Fibroblast of peridontal ligament (primary cell): Measurements from ENCODE around the gene CREB1.
A peak's percentile ranks its signal among the peaks of the same experiment; 100 is the strongest.
"Not testable (repeated sequence)": the region's sequence is repeated elsewhere in the genome, so short reads cannot be mapped to it uniquely, and the experiment has no call there.

Source experiments
- DNase-seq: peaks from one replicate; pipeline ENCODE4 v3.0.0-alpha.2; 2010; ENCODE audit errors: extremely low read depth

CREB1 gene

GRCh38 chr2:207617011-207617671 lies 87.4 kb downstream of the CREB1 start:
- peak; percentile 84 for DNase-seq

- DNase-seq, result no peak
These were observed 90.0 kb downstream of the CREB1 start for GRCh38 chr2:207619764-207620203.

GRCh38 chr2:207621501-207622039 lies 91.8 kb downstream of the CREB1 start:
- DNase-seq, result no peak

- DNase-seq, result peak; percentile 67
These were observed 94.6 kb downstream of the CREB1 start for GRCh38 chr2:207624185-207625013.

GRCh38 chr2:207625014-207625907 lies 95.5 kb downstream of the CREB1 start, which contains the start of gene METTL21A:
Gene METTL21A, minus strand, starts transcription at chr2:207625394. Its CDS starts 1,019 bp downstream, at chr2:207624375.
- peak; percentile 70 for DNase-seq

- no peak for DNase-seq
These were observed 99.8 kb downstream of the CREB1 start for GRCh38 chr2:207629553-207629952.

- no peak for DNase-seq
These were observed 100.7 kb downstream of the CREB1 start for GRCh38 chr2:207630491-207630890.

- DNase-seq, result peak; percentile 71
These were observed 103.1 kb downstream of the CREB1 start for GRCh38 chr2:207632575-207633493.

- no peak for DNase-seq
These were observed 103.9 kb downstream of the CREB1 start for GRCh38 chr2:207633686-207634085.

- DNase-seq, result no peak
These were observed 105.9 kb downstream of the CREB1 start for GRCh38 chr2:207635468-207636200.

GRCh38 chr2:207639288-207639687 lies 109.5 kb downstream of the CREB1 start:
- not testable (repeated sequence) for DNase-seq

- no peak for DNase-seq
These were observed 110.4 kb downstream of the CREB1 start for GRCh38 chr2:207640160-207640559.

GRCh38 chr2:207640661-207641060 lies 110.9 kb downstream of the CREB1 start:
- DNase-seq, result peak; percentile 69

- DNase-seq, result no peak
These were observed 114.1 kb downstream of the CREB1 start for GRCh38 chr2:207643892-207644291.

GRCh38 chr2:207646582-207646981 lies 116.8 kb downstream of the CREB1 start:
- not testable (repeated sequence) for DNase-seq
